ENCODE data around the gene DPH7. TPM values are rescaled to one million over a fixed set of nuclear protein-coding genes. Genes with fewer than 3 reads are reported as not detected.
"Not testable (repeated sequence)": the region's sequence is repeated elsewhere in the genome, so short reads cannot be mapped to it uniquely, and the experiment has no call there.

DPH7 gene
- polyA plus RNA-seq, 6 donors from 2014 or later, result 19.1 to 53.9 (median 32.6) TPM

- H3K4me3 Mint-ChIP-seq, result peak overlapping the region in 1 of 8 donors; percentile 32
- peaks cover 23 to 39% (median 25%) of the 10 kb centered on the region in 3 donors for H3K4me1 Mint-ChIP-seq
- H3K36me3 Mint-ChIP-seq, result no peaks in the 10 kb centered on the region
- no peaks in the 10 kb centered on the region for H3K9me3 Mint-ChIP-seq
- DNase-seq (no peak), ATAC-seq (ENCODE audit: low read depth in 2 of 2) (no peak)
- H3K27ac Mint-ChIP-seq, result peak overlapping the region in 1 of 6 donors; percentile 88
- no peaks in the 10 kb centered on the region for H3K27me3 Mint-ChIP-seq
Observed at GRCh38 chr9:137544176-137544760, 34.5 kb downstream of the DPH7 start.

- H3K36me3 Mint-ChIP-seq, result no peaks in the 10 kb centered on the region
- peaks cover 18 to 31% (median 21%) of the 10 kb centered on the region in 3 donors for H3K4me1 Mint-ChIP-seq
- H3K27me3 Mint-ChIP-seq, result no peaks in the 10 kb centered on the region
- no peaks in the 10 kb centered on the region for H3K9me3 Mint-ChIP-seq
- DNase-seq (no peak), ATAC-seq (ENCODE audit: low read depth in 2 of 2) (no peak)
- H3K4me3 Mint-ChIP-seq, result peak overlapping the region in 1 of 8 donors; percentile 29
- H3K27ac Mint-ChIP-seq, result no peak overlapping the region
Observed at GRCh38 chr9:137543237-137543963, 35.3 kb downstream of the DPH7 start.

- Mint-ChIP-seq H3K9me3 (peaks cover 0 to 2% (median 0%) of the 10 kb centered on the region in 7 donors), H3K4me1 (peaks cover 18 to 28% (median 18%) of the 10 kb centered on the region in 3 donors), H3K4me3 (no peak overlapping the region), H3K36me3 (no peaks in the 10 kb centered on the region), H3K27ac (no peak overlapping the region), H3K27me3 (no peaks in the 10 kb centered on the region)
- DNase-seq (no peak), ATAC-seq (ENCODE audit: low read depth in 2 of 2) (no peak)
Observed at GRCh38 chr9:137542486-137542885, 36.2 kb downstream of the DPH7 start.

- Mint-ChIP-seq H3K27me3 (no peaks in the 10 kb centered on the region), H3K36me3 (no peaks in the 10 kb centered on the region), H3K4me1 (peaks cover 18 to 26% (median 23%) of the 10 kb centered on the region in 3 donors), H3K27ac (no peak overlapping the region), H3K4me3 (no peak overlapping the region), H3K9me3 (peaks cover 5 to 19% (median 11%) of the 10 kb centered on the region in 7 donors)
- no peak for DNase-seq
- ATAC-seq (ENCODE audit: low read depth in 2 of 2), result no peak
Observed at GRCh38 chr9:137540536-137540935, 38.2 kb downstream of the DPH7 start.

GRCh38 chr9:137538058-137538457, 40.7 kb downstream of the DPH7 start:
- DNase-seq, result no peak
- H3K27me3 Mint-ChIP-seq, result no peaks in the 10 kb centered on the region
- no peak for ATAC-seq (ENCODE audit: low read depth in 2 of 2)
- peaks cover 0 to 10% of the 10 kb centered on the region in 2 donors for H3K36me3 Mint-ChIP-seq
- peaks cover 5 to 28% (median 11%) of the 10 kb centered on the region in 7 donors for H3K9me3 Mint-ChIP-seq
- peak overlapping the region in 2 of 8 donors; percentile 3 to 25 for H3K4me3 Mint-ChIP-seq
- H3K4me1 Mint-ChIP-seq, result peaks cover 30 to 33% (median 31%) of the 10 kb centered on the region in 3 donors
- no peak overlapping the region for H3K27ac Mint-ChIP-seq

- H3K36me3 Mint-ChIP-seq, result peaks cover 0 to 10% of the 10 kb centered on the region in 2 donors
- peaks cover 5 to 28% (median 11%) of the 10 kb centered on the region in 7 donors for H3K9me3 Mint-ChIP-seq
- H3K27me3 Mint-ChIP-seq, result not testable (repeated sequence)
- peak overlapping the region; percentile 19 to 89 (median 75) for H3K27ac Mint-ChIP-seq
- H3K4me3 Mint-ChIP-seq, result peak overlapping the region in 7 of 8 donors; percentile 10 to 65 (median 49)
- ATAC-seq (ENCODE audit: low read depth in 2 of 2) (peak; percentile 73 to 75), DNase-seq (peak; percentile 53)
- peaks cover 30 to 39% (median 31%) of the 10 kb centered on the region in 3 donors for H3K4me1 Mint-ChIP-seq
Observed at GRCh38 chr9:137536594-137537131, 42.1 kb downstream of the DPH7 start.

- H3K4me3 Mint-ChIP-seq, result peak overlapping the region in 4 of 8 donors; percentile 10 to 73 (median 38)
- peaks cover 5 to 28% (median 11%) of the 10 kb centered on the region in 7 donors for H3K9me3 Mint-ChIP-seq
- peaks cover 41 to 51% (median 41%) of the 10 kb centered on the region in 3 donors for H3K4me1 Mint-ChIP-seq
- peak overlapping the region in 3 of 6 donors; percentile 44 to 83 (median 78) for H3K27ac Mint-ChIP-seq
- H3K36me3 Mint-ChIP-seq, result peaks cover 10% of the 10 kb centered on the region in 2 donors
- ATAC-seq (ENCODE audit: low read depth in 2 of 2) (no peak), DNase-seq (no peak)
- H3K27me3 Mint-ChIP-seq, result no peaks in the 10 kb centered on the region
Observed at GRCh38 chr9:137535120-137535428, 43.7 kb downstream of the DPH7 start.

- peak overlapping the region in 5 of 8 donors; percentile 10 to 73 (median 37) for H3K4me3 Mint-ChIP-seq
- H3K27me3 Mint-ChIP-seq, result no peaks in the 10 kb centered on the region
- ATAC-seq (ENCODE audit: low read depth in 2 of 2), result peak; percentile 33 to 57
- peak; percentile 28 for DNase-seq
- H3K27ac Mint-ChIP-seq, result peak overlapping the region; percentile 44 to 86 (median 76)
- H3K36me3 Mint-ChIP-seq, result peaks cover 10% of the 10 kb centered on the region in 2 donors
- peaks cover 5 to 28% (median 11%) of the 10 kb centered on the region in 7 donors for H3K9me3 Mint-ChIP-seq
- H3K4me1 Mint-ChIP-seq, result peaks cover 41 to 51% (median 41%) of the 10 kb centered on the region in 3 donors
Observed at GRCh38 chr9:137534256-137535119, 44.2 kb downstream of the DPH7 start.

- not testable (repeated sequence) for H3K27me3 Mint-ChIP-seq; ATAC-seq (ENCODE audit: low read depth in 2 of 2); DNase-seq; H3K27ac Mint-ChIP-seq; H3K4me3 Mint-ChIP-seq
- Mint-ChIP-seq H3K4me1 (peaks cover 41 to 50% (median 41%) of the 10 kb centered on the region in 3 donors), H3K9me3 (peaks cover 5 to 28% (median 11%) of the 10 kb centered on the region in 7 donors), H3K36me3 (peaks cover 10% of the 10 kb centered on the region in 2 donors)
Observed at GRCh38 chr9:137532891-137533468, 45.7 kb downstream of the DPH7 start.

- H3K36me3 Mint-ChIP-seq, result peaks cover 10% of the 10 kb centered on the region in 2 donors
- no peaks in the 10 kb centered on the region for H3K27me3 Mint-ChIP-seq
- peaks cover 27 to 32% (median 28%) of the 10 kb centered on the region in 3 donors for H3K4me1 Mint-ChIP-seq
- ATAC-seq (ENCODE audit: low read depth in 2 of 2) (no peak), DNase-seq (no peak)
- peaks cover 1 to 15% (median 3%) of the 10 kb centered on the region in 7 donors for H3K9me3 Mint-ChIP-seq
- H3K4me3 Mint-ChIP-seq, result peak overlapping the region in 2 of 8 donors; percentile 29 to 61
- H3K27ac Mint-ChIP-seq, result peak overlapping the region in 2 of 6 donors; percentile 9 to 58
Observed at GRCh38 chr9:137531099-137531765, 47.5 kb downstream of the DPH7 start.

- no peaks in the 10 kb centered on the region for H3K27me3 Mint-ChIP-seq
- H3K4me3 Mint-ChIP-seq, result no peak overlapping the region
- peak overlapping the region in 1 of 6 donors; percentile 92 for H3K27ac Mint-ChIP-seq
- no peak for DNase-seq
- H3K9me3 Mint-ChIP-seq, result peaks cover 0 to 8% (median 0%) of the 10 kb centered on the region in 7 donors
- H3K4me1 Mint-ChIP-seq, result peaks cover 23 to 29% (median 26%) of the 10 kb centered on the region in 3 donors
- H3K36me3 Mint-ChIP-seq, result peaks cover 10% of the 10 kb centered on the region in 2 donors
- ATAC-seq (ENCODE audit: low read depth in 2 of 2), result no peak
Observed at GRCh38 chr9:137530331-137530730, 48.4 kb downstream of the DPH7 start.

GRCh38 chr9:137524981-137525317, 53.8 kb downstream of the DPH7 start:
- H3K9me3 Mint-ChIP-seq, result no peaks in the 10 kb centered on the region
- peak overlapping the region in 2 of 6 donors; percentile 59 to 91 for H3K27ac Mint-ChIP-seq
- no peak for ATAC-seq (ENCODE audit: low read depth in 2 of 2)
- DNase-seq, result no peak
- H3K4me1 Mint-ChIP-seq, result peaks cover 0 to 5% (median 4%) of the 10 kb centered on the region in 3 donors
- no peaks in the 10 kb centered on the region for H3K27me3 Mint-ChIP-seq
- H3K4me3 Mint-ChIP-seq, result peak overlapping the region in 1 of 8 donors; percentile 2
- no peaks in the 10 kb centered on the region for H3K36me3 Mint-ChIP-seq
